Thymus (tissue), 11 donors: ENCODE data around the gene RRP1. TPM values are rescaled to one million over a fixed set of nuclear protein-coding genes. Genes with fewer than 3 reads are reported as not detected.
A peak's percentile ranks its signal among the peaks of the same experiment; 100 is the strongest.

Source experiments
- DNase-seq, 9 donors: peaks; one replicate each; pipeline ENCODE4 v3.0.0-alpha.2; 2013; ENCODE audit warnings: low spot score in 9 of 9, low read depth in 6 of 9, missing footprints in 1 of 9
- H3K27ac ChIP-seq, 2 donors: one replicate each; pipeline ENCODE4 v1.5.1; 2013; ENCODE audit warnings: control low read depth in 1 of 2, low read depth in 1 of 2, low read length in 1 of 2, mild to moderate bottlenecking in 1 of 2, moderate library complexity in 1 of 2
- H3K27me3 ChIP-seq, 2 donors: one replicate each; pipeline ENCODE4 v1.5.1; 2013; ENCODE audit warnings: low read length in 1 of 2; ENCODE audit not compliant: control insufficient read depth in 2 of 2, insufficient read depth in 1 of 2
- H3K36me3 ChIP-seq, 2 donors: one replicate each; pipeline ENCODE4 v1.5.1; 2013; ENCODE audit warnings: low read length in 1 of 2, mild to moderate bottlenecking in 1 of 2, moderate library complexity in 1 of 2; ENCODE audit not compliant: control insufficient read depth in 2 of 2, insufficient read depth in 2 of 2
- H3K4me1 ChIP-seq, 2 donors: one replicate each; pipeline ENCODE4 v1.5.1; 2013; ENCODE audit warnings: low read length in 2 of 2; ENCODE audit not compliant: control insufficient read depth in 2 of 2, insufficient read depth in 2 of 2
- H3K4me3 ChIP-seq, 2 donors: one replicate each; pipeline ENCODE4 v1.5.1; 2013; ENCODE audit warnings: low read length in 2 of 2, control low read depth in 1 of 2, mild to moderate bottlenecking in 1 of 2
- H3K9me3 ChIP-seq, 2 donors: one replicate each; pipeline ENCODE4 v1.5.1; 2013; ENCODE audit warnings: low read length in 1 of 2, mild to moderate bottlenecking in 1 of 2; ENCODE audit not compliant: control insufficient read depth in 2 of 2, insufficient read depth in 1 of 2
- WGBS: extraction: QIAGEN DNeasy Blood & Tissue Kit; methylation state at CpG from one replicate; pipeline ENCODE4 v1.1.7; 2013; 5-methylcytosine and 5-hydroxymethylcytosine counted together
- polyA plus RNA-seq: library from polyadenylated mRNA; stranded (reverse); fragments of 200-250 nt; gene quantifications from one replicate; pipeline ENCODE4 v1.2.3, GENCODE V29; 2013
- total RNA-seq: library from RNA; stranded (reverse); fragments of 120-200 nt; gene quantifications from one replicate; pipeline ENCODE4 v1.2.4, GENCODE V29; 2013
- donor health status: healthy.

The RRP1 gene
- total and polyA plus RNA-seq, 2 donors, result 11.1 to 16.3 TPM

DNA sequence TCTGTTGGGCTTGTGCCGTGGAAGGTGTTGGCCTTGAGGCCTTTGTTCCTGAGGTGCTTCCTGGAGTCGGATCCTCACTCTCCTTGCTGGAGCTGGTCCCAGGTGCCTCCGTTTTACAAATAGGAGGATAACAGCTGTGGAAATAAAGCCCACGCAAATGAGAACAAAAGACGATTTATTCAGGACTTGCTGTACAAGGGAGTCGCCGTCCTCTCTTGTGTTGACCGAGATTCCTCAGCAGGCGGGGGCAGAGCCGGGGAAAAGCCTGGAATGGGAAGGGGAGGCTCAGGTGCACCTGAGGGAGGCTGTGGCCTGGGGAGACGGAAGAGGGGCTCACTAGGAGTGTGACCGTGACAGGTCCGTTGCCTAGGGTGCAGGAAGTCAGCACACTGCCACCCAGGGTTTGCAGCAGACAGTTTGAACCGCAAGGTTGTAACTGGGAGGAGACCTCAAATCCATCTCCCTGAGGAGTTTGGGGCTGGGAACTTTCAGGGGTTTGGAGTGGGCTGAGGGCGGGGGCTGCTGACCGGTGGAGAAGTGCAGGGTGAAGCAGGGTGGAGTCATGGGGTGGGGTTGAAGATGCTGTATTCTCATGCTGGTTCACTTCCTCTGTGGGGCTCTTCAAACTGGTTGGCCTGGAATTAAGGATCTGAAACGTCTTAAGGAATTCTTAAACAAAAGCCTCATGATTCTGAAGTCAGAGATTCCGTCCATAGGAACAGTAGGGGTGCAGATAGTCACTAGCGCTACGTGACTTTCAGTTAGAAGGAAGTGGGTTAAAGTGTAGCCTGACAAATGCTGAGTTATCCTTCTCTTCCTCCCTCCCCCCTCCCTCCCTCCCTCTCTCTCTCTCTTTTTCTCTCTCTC is 10.7 kb upstream of the RRP1 start:
- WGBS, result 68% methylated on average over 20 of the region's 20 CpGs

DNA sequence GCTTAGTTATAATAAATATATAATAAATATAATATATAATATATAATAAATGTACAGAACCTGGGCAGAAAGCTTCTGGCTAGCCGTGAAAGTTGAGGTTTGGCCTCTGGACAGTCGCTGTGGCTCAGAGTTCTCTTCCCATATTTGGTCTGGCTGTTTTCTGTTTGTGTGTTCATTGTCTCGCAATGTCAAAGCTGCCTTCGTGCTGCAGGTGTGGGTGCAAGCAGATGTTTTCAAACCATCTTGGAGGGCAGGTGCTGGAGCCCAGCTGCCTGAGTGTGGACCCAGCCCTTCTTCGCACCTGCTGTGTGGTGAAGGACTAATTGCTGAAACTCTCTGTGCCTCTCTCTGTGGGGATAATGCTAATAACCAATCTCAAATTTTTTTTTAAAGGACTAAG is 9.7 kb upstream of the RRP1 start:
- Histone ChIP-seq H3K27me3 (peaks cover 2 to 5% of the 10 kb centered on the region in 2 donors), H3K27ac (no peak overlapping the region), H3K4me1 (peaks cover 0 to 29% of the 10 kb centered on the region in 2 donors), H3K4me3 (no peak overlapping the region), H3K9me3 (peaks cover 0 to 4% of the 10 kb centered on the region in 2 donors), H3K36me3 (no peaks in the 10 kb centered on the region)
- 83% methylated on average over 5 of the region's 5 CpGs for WGBS
- peak in 2 of 9 donors; percentile 15 to 47 for DNase-seq

More for the DNA sequence above, 10.7 kb upstream of the RRP1 start:
- no peak overlapping the region for H3K4me3 ChIP-seq
- H3K4me1 ChIP-seq, result peaks cover 0 to 32% of the 10 kb centered on the region in 2 donors
- peaks cover 0 to 8% of the 10 kb centered on the region in 2 donors for H3K36me3 ChIP-seq
- H3K27me3 ChIP-seq, result peaks cover 2 to 5% of the 10 kb centered on the region in 2 donors
- H3K27ac ChIP-seq, result no peak overlapping the region
- DNase-seq, result peak in 4 of 9 donors; percentile 26 to 55 (median 30)
- H3K9me3 ChIP-seq, result peaks cover 0 to 4% of the 10 kb centered on the region in 2 donors

DNA sequence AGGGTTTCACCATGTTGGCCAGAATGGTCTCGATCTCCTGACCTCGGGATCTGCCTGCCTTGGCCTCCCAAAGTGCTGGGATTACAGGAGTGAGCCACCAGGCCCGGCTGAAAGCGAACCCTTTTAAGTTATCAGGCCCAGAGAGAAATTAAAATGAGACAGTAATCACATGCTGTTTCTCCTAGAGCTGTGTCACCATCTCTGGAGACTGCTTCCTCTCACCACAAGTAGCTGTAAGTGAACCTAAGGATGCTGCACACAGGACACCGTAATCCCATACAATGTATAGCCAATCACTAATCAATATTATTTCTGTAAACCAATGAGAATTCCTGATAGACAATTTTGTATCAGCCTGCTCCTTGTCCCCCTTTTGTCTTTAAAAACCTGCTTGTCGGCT is 7.5 kb upstream of the RRP1 start:
- H3K27me3 ChIP-seq, result peaks cover 0 to 2% of the 10 kb centered on the region in 2 donors
- H3K4me1 ChIP-seq, result peaks cover 0 to 21% of the 10 kb centered on the region in 2 donors
- 81% methylated on average over 6 of the region's 6 CpGs for WGBS
- H3K4me3 ChIP-seq, result no peak overlapping the region
- no peaks in the 10 kb centered on the region for H3K36me3 ChIP-seq
- no peak for DNase-seq
- H3K9me3 ChIP-seq, result peaks cover 0 to 6% of the 10 kb centered on the region in 2 donors
- no peak overlapping the region for H3K27ac ChIP-seq

DNA sequence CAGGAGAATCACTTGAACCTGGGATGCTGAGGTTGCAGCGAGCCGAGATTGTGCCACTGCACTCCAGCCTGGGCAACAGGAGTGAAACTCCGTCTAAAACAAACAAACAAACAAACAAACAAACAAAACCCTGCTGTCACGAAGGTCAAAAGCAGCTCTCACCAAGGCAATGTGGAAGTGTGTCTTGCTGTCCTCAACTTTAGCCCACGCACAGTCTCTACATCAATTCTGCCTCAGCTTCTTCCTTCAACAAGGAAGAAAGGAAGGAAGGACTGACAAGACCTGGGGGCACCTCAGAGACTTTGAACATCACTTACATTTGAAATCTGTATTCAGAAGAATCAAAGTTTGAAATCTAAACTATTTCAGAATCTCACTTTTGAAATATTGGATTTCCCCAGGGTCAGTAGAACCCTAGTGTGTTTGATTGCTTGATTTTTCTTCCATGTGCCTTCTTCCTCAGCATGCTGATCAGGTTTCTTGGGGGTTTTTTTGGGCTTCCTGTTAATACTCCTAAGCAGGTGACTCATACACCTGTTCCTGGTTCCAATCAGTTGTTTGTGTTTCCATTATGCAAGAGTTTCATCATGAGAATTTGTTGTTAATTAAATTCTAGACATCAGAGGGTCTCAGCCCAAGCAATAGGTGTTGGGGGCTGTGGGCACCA is 6.8 kb upstream of the RRP1 start:
- Histone ChIP-seq H3K4me3 (no peak overlapping the region), H3K9me3 (peaks cover 0 to 10% of the 10 kb centered on the region in 2 donors), H3K36me3 (no peaks in the 10 kb centered on the region), H3K27ac (peak overlapping the region in 1 of 2 donors; percentile 1), H3K4me1 (peaks cover 0 to 21% of the 10 kb centered on the region in 2 donors), H3K27me3 (peaks cover 0 to 2% of the 10 kb centered on the region in 2 donors)
- peak in 1 of 9 donors; percentile 35 for DNase-seq
- 96% methylated on average over 5 of the region's 5 CpGs for WGBS

DNA sequence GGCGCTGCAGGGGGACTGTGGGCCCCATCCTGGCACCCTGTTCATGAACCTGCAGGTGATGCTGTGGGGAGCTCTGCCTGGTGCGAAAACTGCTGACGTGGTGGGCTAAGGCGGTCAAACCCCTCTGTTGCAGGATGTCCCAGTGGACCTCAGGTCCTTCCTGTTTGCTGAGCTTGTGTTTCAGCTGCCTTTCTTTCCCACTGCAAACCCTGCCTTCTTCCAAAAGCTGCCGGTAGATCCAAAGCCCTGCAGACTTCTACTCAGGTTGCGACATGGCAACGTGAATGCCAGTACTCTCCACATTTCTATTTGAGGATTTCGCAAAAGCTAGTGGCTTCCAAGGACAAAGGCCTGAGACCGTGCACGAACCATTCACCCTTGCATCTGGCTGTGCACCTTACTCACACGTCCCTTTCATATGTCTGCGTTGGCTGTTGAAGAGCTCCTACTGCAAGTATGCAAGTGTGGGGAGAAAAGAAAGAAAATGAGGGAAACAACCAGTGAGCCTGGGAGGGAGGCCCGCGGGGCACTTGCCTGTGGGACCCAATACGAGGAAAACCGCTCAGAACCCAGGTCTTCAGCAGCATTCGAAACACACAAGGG is 6.2 kb upstream of the RRP1 start:
- Histone ChIP-seq H3K27ac (peak overlapping the region; percentile 32 to 37), H3K9me3 (peaks cover 0 to 10% of the 10 kb centered on the region in 2 donors), H3K36me3 (no peaks in the 10 kb centered on the region), H3K4me1 (peaks cover 0 to 18% of the 10 kb centered on the region in 2 donors), H3K27me3 (no peaks in the 10 kb centered on the region), H3K4me3 (no peak overlapping the region)
- 77% methylated on average over 17 of the region's 17 CpGs for WGBS
- DNase-seq, result no peak

DNA sequence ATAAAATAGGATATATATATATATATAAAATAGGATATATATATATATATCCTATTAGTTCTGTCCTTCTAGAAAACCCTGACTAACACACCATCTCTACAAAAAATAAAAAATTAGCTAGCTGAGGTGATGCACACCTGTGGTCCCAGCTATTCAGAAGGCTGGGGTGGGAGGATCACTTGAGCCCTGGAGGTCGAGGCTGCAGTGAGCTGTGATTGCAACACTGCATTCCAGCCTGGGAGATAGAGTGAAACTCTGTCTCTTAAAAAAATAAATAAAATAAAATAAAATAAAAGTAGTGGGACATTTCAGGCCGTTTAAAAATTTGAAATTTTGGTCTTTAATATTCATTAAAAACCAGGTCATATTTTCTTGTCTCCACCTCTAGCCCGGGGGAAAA is 4.2 kb upstream of the RRP1 start:
- Histone ChIP-seq H3K36me3 (no peaks in the 10 kb centered on the region), H3K4me3 (no peak overlapping the region), H3K9me3 (peaks cover 0 to 6% of the 10 kb centered on the region in 2 donors), H3K27me3 (no peaks in the 10 kb centered on the region), H3K4me1 (peaks cover 3 to 12% of the 10 kb centered on the region in 2 donors), H3K27ac (no peak overlapping the region)
- WGBS, result 81% methylated on average over 3 of the region's 3 CpGs
- DNase-seq, result no peak

DNA sequence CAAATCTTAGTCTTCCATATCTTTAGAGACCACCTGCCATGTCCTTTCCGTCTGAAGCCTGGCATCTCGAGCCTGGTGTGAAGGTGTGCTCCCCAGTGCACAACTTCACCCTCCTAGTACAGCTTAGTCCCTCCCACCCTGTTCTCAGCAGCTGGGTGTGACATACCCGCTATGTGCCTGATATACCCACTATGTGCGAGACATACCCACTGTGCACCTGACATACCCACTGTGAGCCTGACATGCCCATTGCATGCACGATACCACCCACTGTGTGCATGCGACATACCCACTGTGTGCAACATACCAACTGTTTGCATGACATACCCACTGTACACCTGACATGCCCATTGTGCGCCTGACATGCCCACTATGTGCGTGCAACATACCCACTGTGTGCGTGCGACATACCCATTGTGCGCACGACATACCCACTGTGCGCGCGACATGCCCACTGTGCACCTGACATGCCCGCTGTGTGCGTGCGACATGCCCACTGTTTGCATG is 3.0 kb upstream of the RRP1 start:
- no peak overlapping the region for H3K27ac ChIP-seq
- peaks cover 3 to 4% of the 10 kb centered on the region in 2 donors for H3K36me3 ChIP-seq
- peaks cover 7 to 21% of the 10 kb centered on the region in 2 donors for H3K4me1 ChIP-seq
- no peak overlapping the region for H3K4me3 ChIP-seq
- DNase-seq, result no peak
- no peaks in the 10 kb centered on the region for H3K27me3 ChIP-seq
- H3K9me3 ChIP-seq, result peaks cover 0 to 6% of the 10 kb centered on the region in 2 donors
- WGBS, result 89% methylated on average over 18 of the region's 18 CpGs

DNA sequence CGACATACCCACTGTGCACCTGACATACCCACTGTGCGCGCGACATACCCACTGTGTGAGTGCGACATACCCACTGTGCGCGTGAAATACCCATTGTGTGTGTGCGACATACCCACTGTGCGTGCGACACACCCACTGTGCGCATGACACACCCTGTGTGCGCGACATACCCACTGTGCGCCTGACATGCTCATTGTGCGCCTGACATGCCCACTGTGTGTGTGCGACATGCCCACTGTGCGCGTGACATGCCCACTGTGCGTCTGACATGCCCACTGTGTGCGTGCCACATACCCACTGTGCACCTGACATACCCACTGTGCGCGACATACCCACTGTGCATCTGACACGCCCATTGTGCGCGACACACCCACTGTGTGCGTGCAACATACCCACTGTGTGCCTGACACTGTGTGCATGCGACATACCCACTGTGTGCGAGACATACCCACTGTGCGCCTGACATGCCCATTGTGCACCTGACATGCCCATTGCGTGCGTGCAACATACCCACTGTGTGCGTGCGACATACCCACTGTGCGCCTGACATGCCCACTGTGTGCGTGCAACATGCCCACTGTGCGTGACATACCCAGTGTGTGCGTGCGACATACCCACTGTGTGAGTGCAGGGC is 2.5 kb upstream of the RRP1 start:
- no peak for DNase-seq
- Histone ChIP-seq H3K27me3 (no peaks in the 10 kb centered on the region), H3K36me3 (peaks cover 3 to 9% of the 10 kb centered on the region in 2 donors), H3K9me3 (peaks cover 0 to 6% of the 10 kb centered on the region in 2 donors), H3K27ac (no peak overlapping the region), H3K4me3 (no peak overlapping the region), H3K4me1 (peaks cover 7 to 21% of the 10 kb centered on the region in 2 donors)
- 91% methylated on average over 38 of the region's 38 CpGs for WGBS
